ENCODE measurements around the gene USP46.

- TF ChIP-seq EP300 (IDR thresholded peaks at IDR 0.05; ENCODE audit: low read depth in 2 of 2, low read length in 2 of 2) (no peak), EP300 (CRISPR knock-in tag; IDR thresholded peaks at IDR 0.05; ENCODE audit: borderline replicate concordance) (no peak), RFX1 (IDR thresholded peaks at IDR 0.05) (no peak), DPF2 (CRISPR knock-in tag; IDR thresholded peaks at IDR 0.05; ENCODE audit: borderline replicate concordance, low read depth) (no peak), SIN3A (IDR thresholded peaks at IDR 0.05; ENCODE audit: borderline replicate concordance, low read depth, low read length) (no peak), CHD4 (IDR thresholded peaks at IDR 0.05; ENCODE audit: borderline replicate concordance, low read length) (no peak), FOSL1 (CRISPR knock-in tag; IDR thresholded peaks at IDR 0.05; ENCODE audit: borderline replicate concordance) (no peak), ZNF607 (CRISPR knock-in tag; IDR thresholded peaks at IDR 0.05; ENCODE audit: borderline replicate concordance) (no peak), ZNF138 (CRISPR knock-in tag; IDR thresholded peaks at IDR 0.05; ENCODE audit: low read depth) (no peak), HDAC2 (CRISPR knock-in tag; IDR thresholded peaks at IDR 0.05) (no peak), RFX5 (IDR thresholded peaks at IDR 0.05; ENCODE audit: low read depth, low read length) (no peak), CTCF (CRISPR knock-in tag; IDR thresholded peaks at IDR 0.05) (no peak), TARDBP (CRISPR knock-in tag; IDR thresholded peaks at IDR 0.05) (no peak)
Measured at GRCh38 chr4:52657292-52657617, 1.8 kb downstream of the USP46 start.

All from HepG2 (cell line).